Stimulated activated naive CD8-positive, alpha-beta T cell treated with anti-CD3 and anti-CD28 coated beads, Interleukin-15, Interleukin-2, amounts not matched to agents 100 ng/mL and 50 ng/mL, for 24 hours (primary cell): ENCODE measurements around the gene BEAN1.

Experiments used
- H3K27ac Mint-ChIP-seq: one replicate; pipeline ENCODE4 v1.8.0; 2021; ENCODE audit warnings: mild to moderate bottlenecking, mixed read lengths
- H3K27me3 Mint-ChIP-seq: one replicate; pipeline ENCODE4 v1.8.0; 2021; ENCODE audit warnings: mixed read lengths
- H3K36me3 Mint-ChIP-seq: one replicate; pipeline ENCODE4 v1.8.0; 2021; ENCODE audit warnings: low read depth, mixed read lengths
- H3K4me1 Mint-ChIP-seq: one replicate; pipeline ENCODE4 v1.8.0; 2021; ENCODE audit warnings: low read depth, mixed read lengths
- H3K4me3 Mint-ChIP-seq: one replicate; pipeline ENCODE4 v1.8.0; 2021; ENCODE audit warnings: mild to moderate bottlenecking, mixed read lengths
- H3K9me3 Mint-ChIP-seq: one replicate; pipeline ENCODE4 v1.8.0; 2021; ENCODE audit warnings: mixed read lengths

The BEAN1 gene

DNA sequence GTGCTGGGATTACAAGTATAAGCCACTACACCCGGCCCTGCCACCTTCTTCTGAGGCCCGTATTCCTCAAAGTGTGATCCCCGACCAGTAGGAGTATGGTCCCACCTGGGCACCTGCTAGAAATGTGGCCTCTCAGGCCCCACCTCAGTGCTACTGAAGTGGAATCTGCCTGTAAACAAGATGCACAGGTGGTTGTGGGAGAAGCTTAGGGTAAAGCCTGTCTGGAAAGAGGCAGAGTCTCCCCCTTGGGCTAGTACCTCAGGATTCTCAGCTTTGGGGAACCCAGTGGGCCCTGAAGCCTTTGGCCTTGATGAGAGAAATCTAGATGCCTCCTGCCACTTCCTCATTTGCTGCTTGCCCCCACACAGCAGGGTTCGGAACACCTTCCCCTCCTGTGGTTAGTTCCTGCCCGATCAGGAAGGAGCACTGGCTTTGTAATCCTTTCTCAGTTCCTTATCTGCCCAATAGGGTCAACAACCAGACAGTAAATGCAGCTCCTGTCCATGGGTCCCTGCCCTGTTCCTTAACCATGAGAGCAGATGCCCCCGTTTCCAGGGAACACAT is 97.6 kb downstream of the BEAN1 start:
- Mint-ChIP-seq H3K36me3 (peaks cover 7% of the 10 kb centered on the region), H3K9me3 (no peaks in the 10 kb centered on the region), H3K27me3 (no peaks in the 10 kb centered on the region), H3K4me3 (no peak overlapping the region), H3K27ac (peak overlapping the region; percentile 71), H3K4me1 (peaks cover 75% of the 10 kb centered on the region)

DNA sequence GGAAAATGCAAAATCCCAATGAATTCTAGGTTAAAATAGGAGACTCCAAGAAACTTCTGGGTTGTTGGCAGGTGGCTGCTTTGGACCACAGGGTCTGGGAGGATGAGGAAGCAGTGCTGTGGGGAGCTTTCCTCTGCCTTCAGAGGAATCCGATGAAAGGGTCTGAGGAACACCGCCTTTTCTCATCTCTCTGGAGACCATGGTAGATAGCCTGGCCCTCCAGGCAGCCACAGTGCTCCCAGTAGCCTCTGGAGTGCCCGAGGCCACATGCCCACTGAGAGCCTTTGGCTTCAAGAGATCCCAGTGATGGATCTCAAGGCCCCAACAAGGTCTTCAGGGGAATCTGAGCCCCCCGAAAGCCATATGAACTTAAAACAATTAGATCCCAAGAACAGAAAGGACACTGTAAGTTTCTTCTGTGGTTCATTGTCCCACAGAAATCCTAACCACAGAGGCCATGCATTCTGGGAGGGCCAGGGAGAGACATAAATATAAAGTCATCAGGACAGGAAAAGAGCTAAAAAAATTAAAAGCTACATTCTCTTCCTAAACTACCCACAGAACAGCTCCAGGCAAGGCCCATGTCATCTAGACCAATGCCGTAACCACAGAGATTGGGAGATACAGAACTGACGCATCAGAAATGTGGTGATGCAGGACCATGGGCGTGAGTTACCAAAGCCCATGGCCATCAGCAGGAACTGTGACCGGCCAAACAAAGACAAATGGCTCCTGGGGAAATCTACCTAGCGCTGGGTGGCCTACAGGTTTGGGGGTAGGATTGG is 98.5 kb downstream of the BEAN1 start:
- Mint-ChIP-seq H3K36me3 (peaks cover 9% of the 10 kb centered on the region), H3K27me3 (no peaks in the 10 kb centered on the region), H3K27ac (peak overlapping the region; percentile 53), H3K4me1 (peaks cover 74% of the 10 kb centered on the region), H3K9me3 (no peaks in the 10 kb centered on the region), H3K4me3 (no peak overlapping the region)

- peaks cover 47% of the 10 kb centered on the region for H3K4me1 Mint-ChIP-seq
- no peaks in the 10 kb centered on the region for H3K27me3 Mint-ChIP-seq
- H3K4me3 Mint-ChIP-seq = no peak overlapping the region
- H3K9me3 Mint-ChIP-seq = no peaks in the 10 kb centered on the region
- peaks cover 9% of the 10 kb centered on the region for H3K36me3 Mint-ChIP-seq
- no peak overlapping the region for H3K27ac Mint-ChIP-seq
Measured at GRCh38 chr16:66528294-66528693, 101.2 kb downstream of the BEAN1 start.

DNA sequence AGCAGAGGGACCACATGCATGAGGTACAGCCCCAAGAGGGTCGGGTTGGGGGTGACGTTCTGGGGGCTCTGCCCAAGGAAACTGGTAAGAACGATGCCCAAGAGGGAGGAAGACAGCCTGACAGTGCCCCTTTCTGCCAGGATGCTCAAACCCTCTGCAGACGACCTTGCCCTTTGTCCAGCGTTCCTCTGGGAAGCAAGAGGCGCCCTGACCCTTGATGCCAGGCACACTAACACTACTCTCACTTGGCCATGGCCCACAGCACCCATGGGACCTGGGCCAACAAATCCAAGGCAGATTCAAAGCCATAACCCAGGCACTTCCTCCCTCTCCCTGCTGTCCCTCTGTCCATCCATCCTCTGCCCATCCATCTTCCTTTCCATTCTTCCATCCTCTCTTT is 102.4 kb downstream of the BEAN1 start:
- Mint-ChIP-seq H3K4me3 (no peak overlapping the region), H3K9me3 (no peaks in the 10 kb centered on the region), H3K36me3 (peaks cover 9% of the 10 kb centered on the region), H3K4me1 (peaks cover 35% of the 10 kb centered on the region), H3K27me3 (no peaks in the 10 kb centered on the region), H3K27ac (no peak overlapping the region)
